Activated naive CD4-positive, alpha-beta T cell treated with anti-CD3 and anti-CD28 coated beads for 36 hours (primary cell): ENCODE results near the gene ZFAND4. TPM values are rescaled to one million over a fixed set of nuclear protein-coding genes. Genes with fewer than 3 reads are reported as not detected.
"Not testable (repeated sequence)": the region's sequence is repeated elsewhere in the genome, so short reads cannot be mapped to it uniquely, and the experiment has no call there.

ENCODE experiments used
- CTCF ChIA-PET: fragments of 350-600 bp; sonication (Branson Sonifier 250); formaldehyde crosslinking; loops from one replicate; lab custom pipeline; 2021; ENCODE audit warnings: antibody characterized with exemption; lab: Charles Lee
- DNase-seq: peaks from one replicate; pipeline ENCODE4 v3.0.0-alpha.2; 2020
- H3K27ac Mint-ChIP-seq: one replicate; pipeline ENCODE4 v1.8.0; 2021; ENCODE audit warnings: mild to moderate bottlenecking, mixed read lengths
- H3K27me3 Mint-ChIP-seq: one replicate; pipeline ENCODE4 v1.8.0; 2021; ENCODE audit warnings: low read depth, mixed read lengths
- H3K36me3 Mint-ChIP-seq: one replicate; pipeline ENCODE4 v1.8.0; 2021; ENCODE audit warnings: low read depth, mixed read lengths
- H3K4me1 Mint-ChIP-seq: one replicate; pipeline ENCODE4 v1.8.0; 2021; ENCODE audit warnings: low read depth, mixed read lengths
- H3K4me3 Mint-ChIP-seq: one replicate; pipeline ENCODE4 v1.8.0; 2021; ENCODE audit warnings: mild to moderate bottlenecking, moderate library complexity, mixed read lengths
- H3K9me3 Mint-ChIP-seq: one replicate; pipeline ENCODE4 v1.8.0; 2021; ENCODE audit warnings: mixed read lengths
- intact Hi-C: fragments of 100-400 bp; cut with micrococcal nuclease; formaldehyde crosslinking; loops from one replicate; pipeline ENCODE4 v1.15.1; 2023
- total RNA-seq, 2 experiments: library from RNA; stranded (reverse); gene quantifications; one replicate each; pipeline ENCODE4 v1.2.3, GENCODE V29; 2021

The ZFAND4 gene
- 10 to 100 TPM; 13.3 to 14.7 TPM for total RNA-seq

GRCh38 chr10:45672181-45673073 lies at the start of gene ZFAND4:
Gene ZFAND4 (minus strand): TSS chr10:45672772. CDS start chr10:45663725, 9,047 bp downstream.
- CTCF ChIA-PET: interaction anchor here (0.6 to 2.0 kb wide), 8 partner anchors 9 to 437 kb away, joined by 3 to 31 read pairs (median 4); no protein-coding TSS in a partner anchor
- peak; percentile 95 for DNase-seq
- peak within 1 kb of the TSS; percentile 73 for H3K27ac Mint-ChIP-seq

GRCh38 chr10:45721503-45721902 lies 48.9 kb upstream of the ZFAND4 start:
- H3K4me3 Mint-ChIP-seq, H3K4me1 Mint-ChIP-seq, H3K36me3 Mint-ChIP-seq, CTCF ChIA-PET, H3K27ac Mint-ChIP-seq, DNase-seq, H3K9me3 Mint-ChIP-seq, H3K27me3 Mint-ChIP-seq: not testable (repeated sequence)
- intact Hi-C loops: loop anchor here (10.0 kb wide), 1 partner anchor 717 kb away; the partner anchor contains the start of gene ZNF22

More at GRCh38 chr10:45672181-45673073, at the start of gene ZFAND4:
- Mint-ChIP-seq H3K36me3 (no peaks in the 10 kb centered on the region), H3K9me3 (no peaks in the 10 kb centered on the region), H3K4me1 (peaks cover 31% of the 10 kb centered on the region), H3K27me3 (no peaks in the 10 kb centered on the region), H3K4me3 (peak within 1 kb of the TSS; percentile 83)
- intact Hi-C loops: loop anchor here (1.0 to 10.0 kb wide), 10 partner anchors 18 to 672 kb away; partner anchors contain the start of gene ZNF22

GRCh38 chr10:45717642-45718041 lies 45.1 kb upstream of the ZFAND4 start:
- H3K27ac Mint-ChIP-seq, H3K4me1 Mint-ChIP-seq, H3K36me3 Mint-ChIP-seq, H3K9me3 Mint-ChIP-seq, intact Hi-C loops, H3K27me3 Mint-ChIP-seq, DNase-seq, H3K4me3 Mint-ChIP-seq: not testable (repeated sequence)
- CTCF ChIA-PET: interaction anchor here (1.8 kb wide), 1 partner anchor 253 kb away, joined by 6 read pairs; no protein-coding TSS in a partner anchor

- H3K4me3 Mint-ChIP-seq: not testable (repeated sequence)
Measured at GRCh38 chr10:45717053-45717452, 44.5 kb upstream of the ZFAND4 start.

GRCh38 chr10:45711223-45711622 lies 38.7 kb upstream of the ZFAND4 start:
- H3K27me3 Mint-ChIP-seq, intact Hi-C loops, DNase-seq, H3K4me1 Mint-ChIP-seq, H3K4me3 Mint-ChIP-seq, H3K9me3 Mint-ChIP-seq, CTCF ChIA-PET, H3K36me3 Mint-ChIP-seq, H3K27ac Mint-ChIP-seq: not testable (repeated sequence)

More at GRCh38 chr10:45717053-45717452, 44.5 kb upstream of the ZFAND4 start:
- H3K9me3 Mint-ChIP-seq, H3K36me3 Mint-ChIP-seq, intact Hi-C loops, H3K27me3 Mint-ChIP-seq, DNase-seq, H3K27ac Mint-ChIP-seq, H3K4me1 Mint-ChIP-seq: not testable (repeated sequence)
- CTCF ChIA-PET: interaction anchor here (1.8 kb wide), 1 partner anchor 252 kb away, joined by 6 read pairs; no protein-coding TSS in a partner anchor

GRCh38 chr10:45710200-45710796 lies 37.7 kb upstream of the ZFAND4 start:
- H3K27me3 Mint-ChIP-seq, H3K36me3 Mint-ChIP-seq, H3K27ac Mint-ChIP-seq, DNase-seq, H3K4me1 Mint-ChIP-seq, H3K9me3 Mint-ChIP-seq, intact Hi-C loops, CTCF ChIA-PET, H3K4me3 Mint-ChIP-seq: not testable (repeated sequence)

- H3K4me1 Mint-ChIP-seq, H3K9me3 Mint-ChIP-seq, H3K27me3 Mint-ChIP-seq, H3K27ac Mint-ChIP-seq, H3K4me3 Mint-ChIP-seq, DNase-seq, CTCF ChIA-PET, H3K36me3 Mint-ChIP-seq: not testable (repeated sequence)
- intact Hi-C loops: loop anchor here (10.0 kb wide), 1 partner anchor 346 kb away; no protein-coding TSS in a partner anchor
Measured at GRCh38 chr10:45678467-45678866, 5.9 kb upstream of the ZFAND4 start.

GRCh38 chr10:45675388-45675787 lies 2.8 kb upstream of the ZFAND4 start:
- CTCF ChIA-PET: no interaction called here
- DNase-seq: no peak
- H3K27ac Mint-ChIP-seq: no peak overlapping the region
- H3K4me3 Mint-ChIP-seq: no peak overlapping the region
- H3K9me3 Mint-ChIP-seq: no peaks in the 10 kb centered on the region
- peaks cover 14% of the 10 kb centered on the region for H3K4me1 Mint-ChIP-seq
- no peaks in the 10 kb centered on the region for H3K27me3 Mint-ChIP-seq
- intact Hi-C loops: loop anchor here (10.0 kb wide), 1 partner anchor 349 kb away; no protein-coding TSS in a partner anchor
- H3K36me3 Mint-ChIP-seq: no peaks in the 10 kb centered on the region

- H3K4me3 Mint-ChIP-seq: peak overlapping the region; percentile 77
- CTCF ChIA-PET: interaction anchor here (1.4 to 2.0 kb wide), 3 partner anchors 205 to 209 kb away, joined by 5 to 31 read pairs (median 9); no protein-coding TSS in a partner anchor
- intact Hi-C loops: loop anchor here (2.0 to 10.0 kb wide), 5 partner anchors 18 to 672 kb away; partner anchors contain the start of gene ZNF22
- no peak for DNase-seq
- H3K36me3 Mint-ChIP-seq: no peaks in the 10 kb centered on the region
- no peaks in the 10 kb centered on the region for H3K9me3 Mint-ChIP-seq
- no peaks in the 10 kb centered on the region for H3K27me3 Mint-ChIP-seq
- H3K4me1 Mint-ChIP-seq: peaks cover 30% of the 10 kb centered on the region
- H3K27ac Mint-ChIP-seq: peak overlapping the region; percentile 65
Measured at GRCh38 chr10:45673074-45673648, 589 bp upstream of the ZFAND4 start.

- not testable (repeated sequence) for H3K27ac Mint-ChIP-seq, DNase-seq, H3K36me3 Mint-ChIP-seq, H3K27me3 Mint-ChIP-seq, H3K9me3 Mint-ChIP-seq
- Mint-ChIP-seq H3K4me3 (peak overlapping the region; percentile 83), H3K4me1 (peaks cover 31% of the 10 kb centered on the region)
- CTCF ChIA-PET: interaction anchor here (0.7 to 2.0 kb wide), 6 partner anchors 8 to 421 kb away, joined by 3 to 31 read pairs (median 4); no protein-coding TSS in a partner anchor
- intact Hi-C loops: loop anchor here (5.0 to 10.0 kb wide), 2 partner anchors 249 to 354 kb away; no protein-coding TSS in a partner anchor
Measured at GRCh38 chr10:45671300-45671699, 1.3 kb downstream of the ZFAND4 start.

- CTCF ChIA-PET: interaction anchor here (0.7 kb wide), 1 partner anchor 435 kb away, joined by 3 read pairs; no protein-coding TSS in a partner anchor
- H3K36me3 Mint-ChIP-seq, H3K27me3 Mint-ChIP-seq, H3K4me3 Mint-ChIP-seq, H3K9me3 Mint-ChIP-seq, H3K27ac Mint-ChIP-seq, DNase-seq: not testable (repeated sequence)
- peaks cover 35% of the 10 kb centered on the region for H3K4me1 Mint-ChIP-seq
- intact Hi-C loops: loop anchor here (5.0 to 10.0 kb wide), 2 partner anchors 248 to 355 kb away; no protein-coding TSS in a partner anchor
Measured at GRCh38 chr10:45669897-45670296, 2.7 kb downstream of the ZFAND4 start.
